Measurements from ENCODE around the gene KPNA5.
"Not testable (repeated sequence)": the region's sequence is repeated elsewhere in the genome, so short reads cannot be mapped to it uniquely, and the experiment has no call there.

KPNA5 gene

GRCh38 chr6:116680880-116681672 is at the start of gene KPNA5:
KPNA5 (plus strand) TSS chr6:116681211; CDS start chr6:116681335, 124 bp downstream.
- peak; percentile 82 for DNase-seq (ENCODE audit: low read depth in 2 of 2)

GRCh38 chr6:116631379-116631990 is 49.5 kb upstream of the KPNA5 start:
- no peak for DNase-seq (ENCODE audit: low read depth in 2 of 2)

- DNase-seq (ENCODE audit: low read depth in 2 of 2) = no peak
Observed at GRCh38 chr6:116633685-116634084, 47.3 kb upstream of the KPNA5 start.

GRCh38 chr6:116648156-116648555 is 32.9 kb upstream of the KPNA5 start:
- no peak for DNase-seq (ENCODE audit: low read depth in 2 of 2)

GRCh38 chr6:116649129-116649528 is 31.9 kb upstream of the KPNA5 start:
- DNase-seq (ENCODE audit: low read depth in 2 of 2) = no peak

- no peak for DNase-seq (ENCODE audit: low read depth in 2 of 2)
Observed at GRCh38 chr6:116651916-116652315, 29.1 kb upstream of the KPNA5 start.

- DNase-seq (ENCODE audit: low read depth in 2 of 2) = no peak
Observed at GRCh38 chr6:116661594-116661993, 19.4 kb upstream of the KPNA5 start.

- no peak for DNase-seq (ENCODE audit: low read depth in 2 of 2)
Observed at GRCh38 chr6:116662202-116662601, 18.8 kb upstream of the KPNA5 start.

GRCh38 chr6:116663308-116663707 is 17.7 kb upstream of the KPNA5 start:
- no peak for DNase-seq (ENCODE audit: low read depth in 2 of 2)

- not testable (repeated sequence) for DNase-seq (ENCODE audit: low read depth in 2 of 2)
Observed at GRCh38 chr6:116664169-116664568, 16.8 kb upstream of the KPNA5 start.

GRCh38 chr6:116665464-116665863 is 15.5 kb upstream of the KPNA5 start:
- DNase-seq (ENCODE audit: low read depth in 2 of 2) = no peak

GRCh38 chr6:116666869-116667268 is 14.1 kb upstream of the KPNA5 start:
- no peak for DNase-seq (ENCODE audit: low read depth in 2 of 2)

- DNase-seq (ENCODE audit: low read depth in 2 of 2) = no peak
Observed at GRCh38 chr6:116667623-116668022, 13.4 kb upstream of the KPNA5 start.

- DNase-seq (ENCODE audit: low read depth in 2 of 2) = no peak
Observed at GRCh38 chr6:116672306-116672705, 8.7 kb upstream of the KPNA5 start.

GRCh38 chr6:116676021-116676420 is 5.0 kb upstream of the KPNA5 start:
- DNase-seq (ENCODE audit: low read depth in 2 of 2) = no peak

GRCh38 chr6:116682334-116682712 is 1.3 kb downstream of the KPNA5 start:
- DNase-seq (ENCODE audit: low read depth in 2 of 2) = no peak

GRCh38 chr6:116685437-116685993 is 4.5 kb downstream of the KPNA5 start:
- DNase-seq (ENCODE audit: low read depth in 2 of 2) = no peak

- not testable (repeated sequence) for DNase-seq (ENCODE audit: low read depth in 2 of 2)
Observed at GRCh38 chr6:116686475-116687101, 5.6 kb downstream of the KPNA5 start.

GRCh38 chr6:116691154-116691553 is 10.1 kb downstream of the KPNA5 start:
- DNase-seq (ENCODE audit: low read depth in 2 of 2) = no peak

- not testable (repeated sequence) for DNase-seq (ENCODE audit: low read depth in 2 of 2)
Observed at GRCh38 chr6:116692873-116693272, 11.9 kb downstream of the KPNA5 start.

GRCh38 chr6:116693275-116693674 is 12.3 kb downstream of the KPNA5 start:
- DNase-seq (ENCODE audit: low read depth in 2 of 2) = not testable (repeated sequence)

- DNase-seq (ENCODE audit: low read depth in 2 of 2) = no peak
Observed at GRCh38 chr6:116695401-116695800, 14.4 kb downstream of the KPNA5 start.

- no peak for DNase-seq (ENCODE audit: low read depth in 2 of 2)
Observed at GRCh38 chr6:116697480-116697879, 16.5 kb downstream of the KPNA5 start.

Measured in fibroblast of skin of left quadriceps (primary cell).